Karpas-422 (cell line): Measurements from ENCODE around the gene FOXD1. TPM values are rescaled to one million over a fixed set of nuclear protein-coding genes. Genes with fewer than 3 reads are reported as not detected.

Experiments used
- DNase-seq: peaks from one replicate; pipeline ENCODE4 v3.0.0-alpha.2; 2015
- H2AFZ ChIP-seq: fragments of 200-600 bp; sonication (generic); 2 replicates; pipeline ENCODE4 v1.6.1; 2014; ENCODE audit warnings: antibody characterized with exemption, low read length, mixed read lengths
- H3K27ac ChIP-seq: fragments of 200-600 bp; sonication (generic); 2 replicates; pipeline ENCODE4 v1.5.1; 2014; ENCODE audit warnings: mild to moderate bottlenecking, low read length, moderate library complexity
- H3K27me3 ChIP-seq: fragments of 200-600 bp; sonication (generic); 2 replicates; pipeline ENCODE4 v1.6.1; 2014; ENCODE audit warnings: low read length, mixed read lengths
- H3K36me3 ChIP-seq: fragments of 200-600 bp; sonication (generic); 2 replicates; pipeline ENCODE4 v1.6.1; 2014; ENCODE audit warnings: low read length, mixed read lengths; ENCODE audit not compliant: insufficient read depth
- H3K4me1 ChIP-seq: fragments of 200-600 bp; sonication (generic); 2 replicates; pipeline ENCODE4 v1.6.1; 2014; ENCODE audit warnings: mild to moderate bottlenecking, low read length, mixed read lengths
- H3K4me2 ChIP-seq: fragments of 200-600 bp; sonication (generic); 2 replicates; pipeline ENCODE4 v1.6.1; 2014; ENCODE audit warnings: low read length, low read depth, mild to moderate bottlenecking; ENCODE audit not compliant: poor library complexity, severe bottlenecking
- H3K4me3 ChIP-seq: fragments of 200-600 bp; sonication (generic); 2 replicates; pipeline ENCODE4 v1.5.1; 2014; ENCODE audit warnings: mild to moderate bottlenecking, antibody characterized with exemption, low read length, mixed read lengths
- H3K79me2 ChIP-seq: fragments of 200-600 bp; sonication (generic); 2 replicates; pipeline ENCODE4 v1.6.1; 2014; ENCODE audit warnings: mild to moderate bottlenecking, low read length, mixed read lengths
- H3K9ac ChIP-seq: fragments of 200-600 bp; sonication (generic); 2 replicates; pipeline ENCODE4 v1.6.0; 2014; ENCODE audit warnings: low read length
- H3K9me2 ChIP-seq: fragments of 200-600 bp; sonication (generic), shearing (Covaris generic); replicated peaks from 2 replicates; pipeline ENCODE4 v1.6.0; 2014; ENCODE audit warnings: mild to moderate bottlenecking, low read length, moderate library complexity; ENCODE audit not compliant: insufficient read depth
- H3K9me3 ChIP-seq: fragments of 300-700, 200-600 bp; sonication (generic); 2 replicates; pipeline ENCODE4 v1.6.1; 2014; ENCODE audit warnings: low read length, mixed read lengths
- H4K20me1 ChIP-seq: fragments of 200-600 bp; sonication (generic); 2 replicates; pipeline ENCODE4 v1.6.1; 2014; ENCODE audit warnings: mild to moderate bottlenecking, antibody characterized with exemption, low read length, low read depth; ENCODE audit not compliant: insufficient read depth
- total RNA-seq: library from RNA; depleted of rRNA; stranded (reverse); fragments of >200 nt; shearing (Covaris generic); gene quantifications from 2 replicates; pipeline ENCODE4 v1.2.3, GENCODE V29; 2014; ENCODE audit warnings: low replicate concordance; rRNA removed

FOXD1 gene
- 0.54 and 0.97 TPM in 2 replicates for total RNA-seq

GRCh38 chr5:73448463-73449136 is at the start of gene FOXD1:
Gene FOXD1 (minus strand): TSS chr5:73448777. CDS start chr5:73448362, 415 bp downstream.
- Histone ChIP-seq H3K4me1 (peaks cover 18% of the 10 kb centered on the region), H3K9me3 (no peaks in the 10 kb centered on the region), H3K79me2 (no peaks in the 10 kb centered on the region), H3K27ac (no peak within 1 kb of the TSS), H3K9me2 (no peaks in the 10 kb centered on the region), H3K4me2 (peak within 1 kb of the TSS; percentile 88), H3K36me3 (no peaks in the 10 kb centered on the region), H3K4me3 (peak within 1 kb of the TSS; percentile 70), H2AFZ (peak within 1 kb of the TSS; percentile 84), H3K27me3 (no peaks in the 10 kb centered on the region; the same call in 1 of the 2 replicates), H3K9ac (peak within 1 kb of the TSS; percentile 67), H4K20me1 (no peaks in the 10 kb centered on the region; the same call in 1 of the 2 replicates)
- DNase-seq = peak; percentile 79

DNA sequence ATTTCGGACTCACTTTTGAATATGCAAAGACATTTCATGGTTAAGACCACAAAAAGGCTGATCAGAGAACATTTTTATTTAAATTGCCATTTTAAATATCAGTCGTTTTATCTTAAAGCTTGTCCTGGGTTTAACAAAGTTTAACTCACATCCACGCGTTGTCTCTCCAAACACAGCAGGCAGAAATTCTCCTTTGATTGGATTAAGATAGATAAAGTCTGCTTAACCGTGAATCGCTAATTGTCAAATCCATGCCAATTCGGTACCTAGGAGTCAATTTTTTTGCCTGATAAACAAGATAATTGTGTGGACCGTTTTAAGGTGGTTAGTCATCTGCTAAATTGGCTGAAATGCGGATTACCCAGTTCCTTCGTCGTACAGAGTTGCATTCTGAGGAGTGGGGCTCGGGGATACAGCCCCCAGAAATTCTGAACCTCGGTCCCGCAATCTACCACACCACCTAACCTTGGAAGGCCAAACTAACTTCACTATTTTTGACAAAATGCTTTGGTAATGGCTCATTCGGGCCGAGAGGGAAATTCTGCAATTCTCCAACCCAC is 49.0 kb upstream of the FOXD1 start:
- peak; percentile 67 for DNase-seq
- no peaks in the 10 kb centered on the region for H3K9me2 ChIP-seq
- peaks cover 32% of the 10 kb centered on the region for H4K20me1 ChIP-seq
- no peaks in the 10 kb centered on the region for H3K9me3 ChIP-seq
- peak overlapping the region; percentile 88 for H3K4me2 ChIP-seq
- peak overlapping the region; percentile 93 for H3K4me3 ChIP-seq
- no peaks in the 10 kb centered on the region for H3K27me3 ChIP-seq
- peaks cover 28% of the 10 kb centered on the region for H3K4me1 ChIP-seq
- peak overlapping the region; percentile 58 for H3K27ac ChIP-seq
- H3K36me3 ChIP-seq = peaks cover 25% of the 10 kb centered on the region; the same call in 1 of the 2 replicates
- H3K9ac ChIP-seq = peak overlapping the region; percentile 97
- H3K79me2 ChIP-seq = peaks cover 40% of the 10 kb centered on the region
- H2AFZ ChIP-seq = peak overlapping the region; percentile 16

DNA sequence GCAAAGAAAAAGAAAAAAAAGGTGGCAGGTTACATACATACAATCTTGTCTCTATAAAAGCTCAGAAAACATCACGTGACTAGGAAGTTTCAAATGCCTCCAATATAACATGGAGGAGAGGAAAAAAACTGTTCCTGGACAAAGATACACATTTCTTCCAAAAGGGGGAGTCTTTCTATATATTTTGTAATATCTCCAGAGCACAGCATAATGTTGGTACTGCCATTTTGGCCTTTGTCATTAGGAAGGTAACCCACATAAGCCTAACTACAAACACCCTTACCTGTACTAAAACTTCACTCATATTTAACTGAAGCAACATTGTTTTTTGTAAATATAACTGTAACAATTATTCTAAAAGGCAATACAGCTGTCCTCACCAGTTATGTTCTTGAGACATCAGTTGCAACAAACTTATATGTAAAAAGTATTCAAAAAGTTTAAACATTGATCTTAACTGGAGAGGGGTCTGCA is 48.4 kb upstream of the FOXD1 start:
- Histone ChIP-seq H3K79me2 (peaks cover 35% of the 10 kb centered on the region), H3K4me1 (peaks cover 28% of the 10 kb centered on the region), H3K9ac (peak overlapping the region; percentile 97), H3K4me3 (peak overlapping the region; percentile 93), H3K4me2 (peak overlapping the region; percentile 88), H3K9me3 (no peaks in the 10 kb centered on the region), H3K36me3 (peaks cover 19% of the 10 kb centered on the region; the same call in 1 of the 2 replicates), H3K27me3 (no peaks in the 10 kb centered on the region), H3K9me2 (no peaks in the 10 kb centered on the region), H2AFZ (no peak overlapping the region), H3K27ac (peak overlapping the region; percentile 58; the same call in 1 of the 2 replicates), H4K20me1 (peaks cover 27% of the 10 kb centered on the region)
- DNase-seq = peak; percentile 72

- Histone ChIP-seq H3K27me3 (no peaks in the 10 kb centered on the region), H3K4me2 (no peak overlapping the region), H3K9ac (no peak overlapping the region), H3K27ac (no peak overlapping the region), H3K4me1 (peaks cover 26% of the 10 kb centered on the region), H3K36me3 (peaks cover 12% of the 10 kb centered on the region; the same call in 1 of the 2 replicates), H3K4me3 (no peak overlapping the region), H2AFZ (no peak overlapping the region), H3K79me2 (peaks cover 26% of the 10 kb centered on the region), H3K9me3 (no peaks in the 10 kb centered on the region), H3K9me2 (no peaks in the 10 kb centered on the region), H4K20me1 (peaks cover 20% of the 10 kb centered on the region)
- DNase-seq = no peak
Measured at GRCh38 chr5:73495772-73496335, 47.3 kb upstream of the FOXD1 start.

- Histone ChIP-seq H3K27me3 (no peaks in the 10 kb centered on the region), H3K9ac (no peak overlapping the region), H3K27ac (no peak overlapping the region), H3K4me2 (no peak overlapping the region), H4K20me1 (peaks cover 8% of the 10 kb centered on the region), H2AFZ (no peak overlapping the region), H3K9me3 (no peaks in the 10 kb centered on the region), H3K9me2 (no peaks in the 10 kb centered on the region), H3K79me2 (peaks cover 15% of the 10 kb centered on the region), H3K36me3 (peaks cover under 1% of the 10 kb centered on the region; the same call in 1 of the 2 replicates), H3K4me1 (peaks cover 14% of the 10 kb centered on the region), H3K4me3 (no peak overlapping the region)
- no peak for DNase-seq
Measured at GRCh38 chr5:73494721-73495120, 46.1 kb upstream of the FOXD1 start.

GRCh38 chr5:73493421-73493820 is 44.8 kb upstream of the FOXD1 start:
- DNase-seq = no peak
- Histone ChIP-seq H3K4me2 (no peak overlapping the region), H3K4me1 (peaks cover 10% of the 10 kb centered on the region), H3K27me3 (no peaks in the 10 kb centered on the region), H3K9ac (no peak overlapping the region), H3K36me3 (no peaks in the 10 kb centered on the region), H2AFZ (no peak overlapping the region), H3K9me3 (no peaks in the 10 kb centered on the region), H3K27ac (no peak overlapping the region), H3K79me2 (peaks cover 2% of the 10 kb centered on the region), H4K20me1 (no peaks in the 10 kb centered on the region), H3K9me2 (no peaks in the 10 kb centered on the region), H3K4me3 (no peak overlapping the region)

GRCh38 chr5:73491155-73491554 is 42.6 kb upstream of the FOXD1 start:
- Histone ChIP-seq H3K9me2 (no peaks in the 10 kb centered on the region), H3K9me3 (no peaks in the 10 kb centered on the region), H3K79me2 (no peaks in the 10 kb centered on the region), H2AFZ (no peak overlapping the region), H3K9ac (no peak overlapping the region), H3K27ac (no peak overlapping the region), H3K4me3 (no peak overlapping the region), H3K4me2 (no peak overlapping the region), H4K20me1 (no peaks in the 10 kb centered on the region), H3K27me3 (no peaks in the 10 kb centered on the region), H3K36me3 (no peaks in the 10 kb centered on the region), H3K4me1 (no peaks in the 10 kb centered on the region)
- DNase-seq = no peak

- Histone ChIP-seq H3K27ac (no peak overlapping the region), H3K4me3 (no peak overlapping the region)
- no peak for DNase-seq
Measured at GRCh38 chr5:73490088-73490487, 41.5 kb upstream of the FOXD1 start.

More at GRCh38 chr5:73490088-73490487, 41.5 kb upstream of the FOXD1 start:
- no peaks in the 10 kb centered on the region for H3K36me3 ChIP-seq
- no peaks in the 10 kb centered on the region for H3K9me2 ChIP-seq
- H3K4me1 ChIP-seq = no peaks in the 10 kb centered on the region
- H4K20me1 ChIP-seq = no peaks in the 10 kb centered on the region
- no peaks in the 10 kb centered on the region for H3K9me3 ChIP-seq
- H3K4me2 ChIP-seq = no peak overlapping the region
- H3K27me3 ChIP-seq = no peaks in the 10 kb centered on the region
- no peaks in the 10 kb centered on the region for H3K79me2 ChIP-seq
- H2AFZ ChIP-seq = no peak overlapping the region
- no peak overlapping the region for H3K9ac ChIP-seq
